ENCODE results near the gene TNFAIP2.
"Not testable (repeated sequence)": the region's sequence is repeated elsewhere in the genome, so short reads cannot be mapped to it uniquely, and the experiment has no call there.

TNFAIP2 gene

DNA sequence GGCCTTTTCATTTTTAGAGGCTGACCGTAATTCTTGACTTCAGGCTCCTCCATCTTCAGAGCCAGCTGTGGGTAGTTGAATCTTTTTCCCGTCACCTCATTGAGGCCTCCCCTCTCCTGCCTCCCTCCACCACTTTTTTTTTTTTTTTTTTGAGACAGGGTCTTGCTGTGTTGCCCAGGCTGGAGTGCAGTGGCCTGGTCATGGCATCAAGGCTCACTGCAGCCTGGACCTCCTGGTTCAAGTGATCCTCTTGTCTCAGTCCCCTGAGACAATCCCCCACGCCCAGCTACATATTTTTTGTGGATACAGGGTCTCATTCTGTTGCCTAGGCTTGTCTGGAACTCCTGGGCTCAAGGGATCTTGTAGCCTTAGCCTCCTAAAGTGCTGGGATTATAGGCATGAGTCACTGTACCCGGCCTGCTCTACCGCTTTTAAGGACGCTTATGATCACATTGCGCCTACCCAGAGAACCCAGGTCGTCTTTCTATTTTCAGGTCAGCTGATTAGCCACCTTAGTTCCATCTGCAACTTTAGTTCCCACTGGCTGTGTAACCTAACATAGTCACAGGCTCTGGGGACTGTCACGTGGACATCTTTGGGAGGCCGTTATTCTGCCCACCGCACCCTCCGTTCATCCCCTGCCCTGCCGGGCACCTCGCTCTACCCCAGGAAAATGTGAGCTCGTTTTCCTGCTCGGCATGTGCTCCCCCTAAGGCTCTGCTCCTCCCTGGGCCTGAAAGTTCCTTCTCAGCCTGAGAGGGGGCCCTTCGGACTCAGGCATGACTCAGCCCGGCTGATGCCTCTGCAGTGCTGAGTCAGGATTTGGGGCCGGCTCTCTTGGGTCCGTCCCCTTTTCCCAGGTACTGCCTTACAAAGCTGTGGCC lies 13.4 kb downstream of the TNFAIP2 start:
- DNase-seq, result no peak

DNA sequence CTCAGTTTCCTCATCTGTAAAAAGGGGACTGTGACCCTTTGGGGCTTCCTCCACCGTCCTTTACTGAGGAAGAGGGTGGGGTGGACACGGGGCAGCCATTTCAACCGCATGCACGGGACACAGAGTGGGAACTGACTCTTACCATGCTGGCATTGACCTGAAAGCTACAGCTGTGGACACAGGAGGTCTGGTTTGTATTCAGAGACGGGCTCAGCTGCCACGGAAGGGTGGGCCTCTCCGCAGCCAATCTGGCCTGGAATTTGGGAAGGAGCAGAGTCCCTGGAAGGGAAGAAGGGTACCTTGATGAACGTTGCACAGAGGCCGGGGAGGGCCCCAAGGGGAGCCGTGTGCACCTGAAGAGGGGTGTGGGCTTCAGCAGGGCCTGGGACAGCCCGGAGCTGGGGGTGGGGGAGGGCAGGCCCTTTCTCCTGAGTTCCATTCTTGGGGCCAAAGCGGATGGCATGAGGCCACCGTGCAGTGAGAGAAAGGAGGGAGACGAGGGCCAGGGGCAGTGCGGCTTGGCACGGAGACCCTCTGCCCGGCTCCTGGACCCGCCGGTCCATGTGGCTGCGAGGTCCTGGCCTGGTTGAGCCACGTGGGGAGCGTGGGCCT lies 14.5 kb downstream of the TNFAIP2 start:
- no peak for DNase-seq

DNA sequence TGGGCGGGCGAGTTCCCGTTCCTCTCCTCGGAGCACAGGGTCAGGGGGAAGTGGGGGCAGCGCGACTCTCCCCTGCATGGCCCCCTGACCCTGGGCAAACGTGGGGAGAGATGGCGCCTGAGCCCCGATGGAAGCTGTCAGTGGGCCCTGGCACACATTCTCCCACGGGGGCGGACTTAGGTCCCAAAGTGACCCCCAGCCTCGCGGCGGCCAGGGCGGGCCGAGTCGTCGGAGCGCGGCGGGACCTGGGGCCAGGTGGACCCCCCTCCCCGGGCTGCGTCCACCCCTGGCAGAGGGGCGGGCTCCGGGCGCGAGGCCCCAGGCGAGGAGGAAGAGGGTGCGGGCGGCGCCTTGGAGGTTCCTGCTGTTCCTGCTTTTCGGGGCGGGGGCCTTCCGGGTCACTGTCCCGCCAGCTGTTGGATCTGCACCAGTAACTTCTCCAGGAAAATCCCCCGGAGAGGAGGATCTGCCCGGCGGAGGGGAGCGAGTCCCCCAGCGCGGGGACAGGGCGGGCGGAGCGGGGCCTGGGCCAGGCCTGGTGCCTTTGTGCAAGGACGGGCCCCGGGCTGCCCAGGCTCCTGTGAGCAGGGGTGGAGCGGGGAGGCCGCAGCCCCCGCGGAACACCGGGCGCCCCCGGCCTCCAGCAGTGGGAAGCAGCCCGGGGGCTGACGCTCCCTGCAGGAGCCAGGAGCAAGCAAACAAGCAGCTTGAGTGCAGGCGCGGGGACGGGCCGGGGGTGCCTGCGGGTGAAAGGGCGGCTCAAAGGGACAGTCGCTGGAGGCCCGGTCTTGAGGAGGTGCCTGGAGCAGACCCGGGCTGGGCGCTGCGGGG lies 15.3 kb downstream of the TNFAIP2 start:
- DNase-seq, result no peak

DNA sequence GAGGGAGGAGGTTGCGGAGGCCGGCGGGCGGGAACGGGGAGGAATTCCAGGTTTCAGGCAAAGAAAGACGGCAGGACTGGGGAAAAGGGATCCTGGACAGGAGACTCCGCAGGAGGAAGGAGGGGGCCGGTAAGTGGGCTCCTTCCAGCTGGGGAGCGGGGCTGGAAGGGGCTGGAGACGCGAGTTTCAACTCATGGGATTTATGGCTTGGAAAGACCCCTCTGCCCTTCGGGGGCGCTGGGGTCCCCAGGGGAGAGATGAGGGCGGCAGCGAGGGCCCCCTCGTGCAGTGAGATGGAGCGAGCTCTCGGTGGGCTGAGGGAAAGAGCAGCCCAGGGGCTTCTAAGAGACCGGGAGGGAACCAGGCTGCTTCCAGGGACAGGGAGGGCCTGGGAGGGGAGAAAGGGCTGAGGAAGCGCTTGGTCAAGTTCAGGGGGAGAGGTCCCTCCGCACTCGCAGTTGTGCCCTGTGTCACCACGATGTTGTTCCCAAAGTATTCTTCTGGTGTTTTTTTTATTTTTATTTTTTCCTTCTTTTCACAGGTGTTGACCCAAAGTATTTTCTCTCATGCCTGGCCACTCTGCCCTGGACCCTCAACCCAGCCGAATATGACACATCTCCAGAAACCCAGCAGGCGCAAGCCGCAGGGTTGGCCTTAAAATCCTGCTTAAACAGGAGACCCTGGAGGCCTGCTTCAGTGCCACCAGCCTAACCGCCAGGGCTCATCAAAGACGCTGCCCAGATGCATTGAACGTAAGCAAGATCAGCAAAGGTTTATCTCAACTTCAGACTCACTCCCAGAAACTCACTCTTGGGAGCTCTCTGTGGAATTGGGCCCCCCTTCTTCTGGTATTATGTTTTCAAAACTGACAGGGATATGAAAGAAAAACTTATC lies 16.1 kb downstream of the TNFAIP2 start:
- no peak for DNase-seq

DNA sequence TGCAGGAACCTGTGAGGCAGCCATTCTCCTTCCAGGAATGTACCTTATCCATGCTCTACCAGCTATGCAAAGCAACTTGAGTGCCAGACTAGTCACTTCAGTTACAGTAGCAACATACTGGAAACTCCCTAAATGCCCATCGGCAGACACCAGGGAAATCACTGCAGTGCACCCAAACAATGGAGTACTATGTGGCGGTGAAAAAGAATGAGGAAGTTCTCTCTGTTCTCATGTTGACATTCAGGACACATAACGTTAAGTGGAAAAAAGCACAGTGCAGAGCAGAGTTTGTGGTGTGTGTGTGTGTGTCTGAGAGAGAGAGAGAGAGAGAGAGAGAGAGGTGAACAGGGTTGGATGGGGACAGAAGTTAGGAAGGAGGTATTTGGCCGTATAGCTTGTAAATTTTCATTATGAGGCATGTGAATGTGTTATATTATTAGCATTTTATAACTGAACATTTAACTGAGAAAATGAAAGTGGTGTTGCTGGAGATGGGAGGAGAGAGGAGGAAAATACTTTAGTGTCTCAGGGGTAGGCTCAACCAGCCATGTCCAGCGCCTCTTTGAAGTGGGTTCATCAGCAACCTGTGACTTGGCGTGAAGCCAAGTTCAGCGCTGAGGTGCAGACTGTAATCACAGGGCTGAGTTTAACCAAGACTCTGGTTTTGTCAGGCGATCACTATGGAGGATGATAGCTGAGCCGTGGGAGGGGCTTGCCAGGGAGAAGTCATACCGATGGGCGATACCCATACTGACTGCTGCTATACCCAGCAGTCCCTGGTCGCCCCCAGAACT lies 17.3 kb downstream of the TNFAIP2 start:
- DNase-seq, result no peak

DNA sequence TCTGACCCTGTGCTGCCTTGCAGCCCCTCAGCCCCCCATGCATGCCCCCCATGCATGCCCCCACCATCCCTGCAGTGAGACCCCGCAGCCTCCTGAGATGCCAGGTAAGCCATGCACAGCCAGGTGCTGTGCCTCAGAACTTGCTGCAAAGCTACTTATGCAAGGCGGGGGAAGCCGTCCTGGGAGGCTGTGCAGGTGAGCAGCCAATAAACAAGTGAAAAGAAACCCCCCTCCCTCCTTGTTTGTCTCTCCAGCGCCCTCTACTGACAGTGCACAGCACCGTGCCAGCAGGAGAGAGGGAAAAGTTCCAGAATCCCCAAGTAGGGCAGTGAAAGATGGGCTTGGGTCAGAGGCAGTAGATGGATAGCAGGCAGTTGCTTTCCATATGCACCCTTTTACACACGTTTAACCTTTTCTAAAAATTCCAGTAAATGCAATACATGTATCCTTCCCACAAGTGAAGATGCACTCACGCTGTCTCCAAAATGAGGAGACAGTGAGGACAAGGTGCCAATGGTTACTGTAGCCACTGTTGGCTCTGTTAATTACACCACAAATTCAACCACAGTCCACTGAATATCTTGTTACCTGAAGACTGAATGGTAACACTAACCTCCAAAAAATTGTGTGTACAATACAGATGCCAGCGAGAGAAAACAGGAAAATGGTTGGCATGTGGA lies 18.0 kb downstream of the TNFAIP2 start:
- DNase-seq, result peak; percentile 36

DNA sequence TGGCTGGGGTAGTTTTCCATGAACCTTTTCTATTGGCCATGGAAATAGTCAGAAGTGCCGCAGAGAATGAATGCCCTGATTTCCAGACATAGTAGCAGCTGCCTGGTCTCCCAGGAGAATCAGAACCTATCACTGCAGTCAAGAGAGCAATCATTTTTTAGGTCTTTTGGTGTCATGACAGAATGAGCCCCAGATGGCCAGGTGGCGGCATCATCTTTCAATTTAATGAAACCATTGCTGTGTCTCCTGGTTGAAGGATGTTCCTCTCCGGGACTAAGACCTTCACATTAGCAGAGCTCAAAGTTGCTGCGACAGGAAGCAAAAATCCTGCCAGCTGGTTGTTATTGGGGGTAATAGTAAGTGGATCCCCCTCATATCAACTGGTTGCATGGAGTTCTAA lies 18.8 kb downstream of the TNFAIP2 start:
- DNase-seq, result no peak

DNA sequence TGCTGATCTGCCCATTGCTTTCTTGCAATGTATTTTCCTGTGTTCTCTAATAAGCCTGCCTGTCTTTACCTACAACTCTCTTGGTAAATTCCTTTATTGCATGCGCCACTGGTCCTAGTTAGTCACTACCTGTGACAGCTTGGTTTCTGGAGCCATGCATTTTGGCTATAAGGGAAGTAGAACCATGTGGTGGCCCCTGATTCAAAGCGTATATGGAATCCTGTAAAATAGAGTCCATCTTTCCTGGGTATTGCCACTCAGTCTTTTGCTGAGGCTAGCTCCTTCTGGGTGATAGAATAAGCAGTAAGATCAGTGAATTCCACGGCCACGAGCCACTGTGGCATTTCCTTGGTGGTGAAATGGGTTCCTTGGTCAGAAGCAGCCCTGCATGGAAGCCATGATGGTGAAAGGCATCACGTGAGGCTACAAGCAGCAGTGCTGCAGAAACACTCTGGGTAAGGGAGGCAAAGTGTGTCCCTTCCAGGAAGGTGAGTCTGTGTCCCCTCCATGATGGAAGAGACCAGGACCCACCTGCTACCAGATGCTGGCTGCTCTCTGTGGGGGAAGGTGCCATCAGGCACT lies 19.6 kb downstream of the TNFAIP2 start:
- DNase-seq, result no peak

DNA sequence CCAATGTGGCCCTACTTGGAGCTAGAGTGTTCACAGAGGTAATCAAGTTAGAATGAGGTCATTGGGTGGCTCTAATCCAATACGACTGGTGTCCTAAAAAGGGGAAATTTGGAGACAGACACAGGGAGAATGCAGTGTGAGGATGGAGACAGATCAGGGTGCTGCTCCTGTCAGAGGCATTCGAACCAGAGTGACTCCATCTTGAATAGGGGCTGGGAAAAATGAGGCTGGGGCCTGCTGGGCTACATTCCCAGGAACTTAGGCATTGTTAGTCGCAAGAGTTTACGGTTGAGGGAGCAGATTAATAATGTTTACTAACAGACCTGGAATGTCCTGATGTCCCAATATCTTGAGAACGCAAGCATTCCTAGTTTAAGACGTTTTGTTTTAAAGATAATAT lies 20.2 kb downstream of the TNFAIP2 start:
- no peak for DNase-seq

DNA sequence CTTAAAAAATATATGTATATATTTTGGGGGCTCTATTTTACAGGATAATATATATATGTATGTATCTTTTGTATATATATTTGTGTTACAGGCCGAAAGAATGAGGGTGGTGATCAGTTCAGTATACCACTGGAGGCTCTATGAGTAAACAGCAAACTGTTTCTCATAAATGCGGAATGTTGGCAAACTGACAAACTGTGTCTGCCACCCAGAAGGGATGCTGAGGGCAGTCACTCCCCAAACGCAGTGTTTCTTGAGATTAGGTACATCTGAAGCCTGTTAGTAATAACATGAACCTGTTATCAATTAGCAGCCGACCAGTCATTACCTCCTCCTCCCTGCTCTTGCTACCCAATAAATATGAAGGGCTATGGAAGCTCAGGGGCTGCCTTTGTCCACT lies 20.8 kb downstream of the TNFAIP2 start:
- DNase-seq, result no peak

DNA sequence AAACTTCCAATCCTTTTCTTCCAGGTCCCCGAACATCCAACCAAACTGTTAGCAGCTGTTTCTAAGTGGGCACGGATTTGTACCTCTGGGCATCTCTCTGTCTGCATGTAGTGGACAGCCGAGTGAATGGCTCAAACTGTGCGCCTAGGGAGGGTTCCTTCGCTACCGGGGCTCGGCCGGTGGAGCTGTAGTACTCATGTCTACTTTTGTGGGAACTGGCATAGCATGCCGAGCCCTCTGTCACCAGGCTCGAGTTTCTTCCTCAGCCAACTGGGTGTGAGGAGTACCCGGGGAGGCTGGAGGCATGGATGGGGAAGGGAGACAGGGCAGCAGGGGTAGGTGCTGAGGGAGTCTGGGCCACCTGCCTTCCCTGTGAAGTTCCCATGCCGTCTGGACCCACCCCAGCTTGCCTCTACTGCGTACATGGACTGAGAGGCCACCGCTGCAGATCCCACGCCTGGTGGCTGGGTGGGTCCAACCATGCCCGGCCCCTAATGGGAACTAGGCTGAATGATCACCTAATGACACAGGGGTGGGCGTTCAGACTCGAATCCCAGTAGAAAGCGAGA lies 23.0 kb downstream of the TNFAIP2 start:
- DNase-seq, result no peak

DNA sequence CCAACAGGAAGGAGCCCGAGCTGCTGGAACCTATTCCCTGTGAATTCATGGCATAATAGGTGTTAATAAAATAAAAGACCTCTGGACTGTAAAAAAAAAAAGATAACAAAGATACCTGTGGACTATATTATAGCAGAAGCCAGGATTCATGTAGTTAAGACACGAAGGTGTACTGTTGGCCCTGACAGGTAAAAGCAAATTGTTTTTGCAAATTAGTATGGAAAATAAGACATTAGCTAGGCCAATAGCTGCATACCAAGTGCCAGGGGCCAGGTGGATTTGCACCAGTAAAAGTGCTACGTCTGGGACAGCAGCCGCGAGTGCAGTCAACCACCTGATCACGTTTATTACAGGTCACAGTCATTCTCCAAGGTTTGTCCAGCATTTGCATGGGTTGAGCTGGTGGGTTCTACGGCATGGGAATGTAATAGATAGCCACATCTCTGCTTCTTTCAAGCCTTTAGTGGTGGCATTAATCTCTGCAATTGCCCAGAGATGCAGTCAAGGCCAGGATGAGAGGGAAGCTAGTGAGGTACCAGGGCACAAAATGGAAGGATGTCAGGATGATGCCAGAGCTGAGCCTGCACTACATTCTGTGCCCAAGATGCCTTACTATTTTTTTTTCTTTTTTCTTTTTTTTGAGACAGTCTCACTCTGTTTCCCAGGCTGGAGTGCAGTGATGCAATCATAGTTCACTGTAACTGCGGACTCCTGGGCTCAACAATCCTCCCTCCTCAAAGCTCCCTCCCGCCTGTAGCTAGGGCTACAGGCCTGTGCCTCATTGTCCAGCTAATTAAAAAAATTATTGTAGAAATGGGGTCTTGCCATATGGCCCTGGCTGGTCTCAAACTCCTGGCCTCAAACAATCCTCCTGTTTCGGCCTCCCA lies 26.3 kb downstream of the TNFAIP2 start:
- no peak for DNase-seq

DNA sequence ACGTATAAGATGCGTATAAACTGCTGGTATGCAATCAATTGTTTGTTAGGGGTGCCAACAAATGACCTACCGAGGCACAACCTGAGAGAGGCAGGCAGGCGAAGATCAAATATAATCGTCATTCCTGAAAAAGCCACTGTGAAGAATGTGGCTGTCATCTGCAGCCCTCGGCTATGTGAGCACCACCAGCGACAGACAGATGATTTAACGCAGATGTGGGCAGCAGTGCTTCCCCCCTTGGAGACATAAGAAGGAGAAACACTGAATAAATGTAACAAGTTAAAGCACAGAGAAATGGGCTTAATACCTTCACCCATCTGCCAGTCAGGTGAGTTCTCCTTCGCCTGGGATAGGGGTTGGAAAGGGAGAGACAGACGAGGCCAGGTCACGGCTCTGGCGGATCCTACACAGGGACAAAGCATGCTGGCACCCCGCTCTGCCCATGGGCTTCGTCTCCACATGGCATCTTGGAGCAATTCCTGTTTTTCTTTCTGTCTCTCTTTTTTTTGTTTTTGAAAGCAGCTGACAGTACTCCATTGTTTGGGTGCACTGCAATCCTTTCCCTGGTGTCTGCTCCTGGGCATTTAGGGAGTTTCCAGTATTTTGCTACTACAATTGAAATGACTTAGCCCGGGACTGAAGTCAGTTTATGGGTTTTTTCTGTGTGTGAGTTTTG lies 28.1 kb downstream of the TNFAIP2 start:
- no peak for DNase-seq

DNA sequence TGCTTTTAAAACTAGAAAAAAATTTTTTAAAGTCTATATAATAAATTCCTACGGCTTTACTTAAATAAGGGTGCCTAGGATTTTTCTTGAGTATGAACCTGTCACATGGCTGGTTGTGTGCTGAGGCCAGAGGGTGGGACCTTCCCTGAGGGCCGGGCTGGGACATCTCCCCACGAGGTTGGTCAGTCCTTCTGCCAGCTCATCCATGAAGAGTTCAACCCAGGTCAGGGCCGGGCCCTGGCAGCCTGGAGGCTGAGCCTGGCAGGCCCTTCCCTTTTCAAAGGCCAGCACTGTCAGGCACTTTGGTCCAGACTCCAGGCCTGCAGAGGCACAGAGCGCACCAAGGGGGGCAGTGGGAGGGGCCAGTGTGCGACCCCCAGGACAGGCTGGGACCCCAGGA lies 31.7 kb downstream of the TNFAIP2 start:
- no peak for DNase-seq

DNA sequence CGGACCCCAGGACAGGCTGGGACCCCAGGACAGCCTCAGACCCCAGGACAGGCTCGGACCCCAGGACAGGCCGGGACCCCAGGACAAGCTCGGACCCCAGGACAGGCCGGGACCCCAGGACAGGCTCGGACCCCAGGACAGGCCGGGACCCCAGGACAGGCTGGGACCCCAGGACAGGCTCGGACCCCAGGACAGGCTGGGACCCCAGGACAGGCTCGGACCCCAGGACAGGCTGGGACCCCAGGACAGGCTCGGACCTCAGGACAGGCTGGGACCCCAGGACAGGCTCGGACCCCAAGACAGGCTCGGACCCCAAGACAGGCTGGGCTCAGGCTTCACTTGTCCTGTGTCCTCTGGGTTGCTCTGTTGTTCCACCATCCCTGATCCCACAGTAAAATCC lies 32.2 kb downstream of the TNFAIP2 start:
- DNase-seq, result not testable (repeated sequence)

DNA sequence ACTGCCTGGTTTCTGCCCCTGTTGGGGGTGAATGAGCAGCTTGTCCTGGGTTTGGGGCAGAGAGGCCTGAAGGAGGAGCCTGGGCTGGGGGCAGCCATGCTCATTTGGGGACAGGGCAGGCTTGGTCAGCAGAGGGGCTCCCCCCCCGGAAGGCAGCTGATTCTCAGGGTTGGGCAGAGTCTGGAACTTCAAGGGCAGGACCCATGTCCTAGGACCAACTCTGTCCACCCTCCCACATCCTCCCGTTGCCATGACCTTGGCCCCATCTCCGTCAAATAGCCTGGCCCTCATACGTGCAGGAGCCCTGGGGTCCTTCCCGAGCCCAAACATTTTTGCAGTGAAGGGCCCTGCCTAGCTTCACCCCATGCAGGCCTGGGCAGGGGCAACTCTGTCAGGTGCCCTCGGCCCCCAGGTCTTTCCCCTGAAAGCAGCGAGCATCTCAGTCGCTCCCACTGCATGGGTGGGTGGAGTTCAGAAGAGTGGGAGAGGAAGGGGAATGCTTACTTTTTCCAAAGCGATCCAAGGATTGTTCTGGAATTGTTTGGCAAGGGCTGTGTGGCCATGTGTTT lies 32.6 kb downstream of the TNFAIP2 start:
- no peak for DNase-seq

DNA sequence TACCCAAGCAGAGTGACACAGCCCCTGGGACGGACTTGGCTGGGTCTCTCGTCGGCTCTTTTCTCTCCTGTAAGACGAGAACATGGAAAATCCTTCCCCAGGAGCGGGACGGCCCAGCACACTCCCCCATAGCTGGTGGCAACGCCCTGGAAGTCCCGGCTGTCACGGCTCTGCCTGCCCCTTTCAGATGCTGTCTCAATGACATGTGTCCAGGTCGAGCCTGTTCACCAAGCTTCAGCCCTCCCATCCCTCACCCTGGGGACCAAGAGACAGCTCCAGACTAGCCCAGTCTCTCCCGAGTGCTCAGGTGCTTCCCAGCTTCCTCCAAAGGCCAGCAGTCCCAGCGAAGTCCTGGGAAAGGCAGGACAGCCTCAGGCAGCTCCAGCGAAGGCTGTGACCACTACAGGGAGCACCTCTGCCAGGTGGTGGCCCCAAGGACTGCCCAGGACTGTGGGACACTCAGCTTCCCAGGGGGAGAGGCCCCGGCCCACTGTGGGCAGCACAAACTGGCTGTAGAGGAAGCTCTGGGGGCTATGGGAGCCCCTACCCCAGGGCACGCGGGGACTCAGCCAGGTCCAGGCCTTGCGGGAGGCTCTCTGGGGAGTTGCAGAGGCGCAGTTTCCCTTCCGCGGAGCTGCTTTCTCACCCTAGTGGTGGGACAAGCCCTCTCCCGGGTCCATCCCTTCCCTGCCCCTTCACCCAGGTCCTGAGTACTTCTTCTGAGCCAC lies 33.6 kb downstream of the TNFAIP2 start:
- no peak for DNase-seq

DNA sequence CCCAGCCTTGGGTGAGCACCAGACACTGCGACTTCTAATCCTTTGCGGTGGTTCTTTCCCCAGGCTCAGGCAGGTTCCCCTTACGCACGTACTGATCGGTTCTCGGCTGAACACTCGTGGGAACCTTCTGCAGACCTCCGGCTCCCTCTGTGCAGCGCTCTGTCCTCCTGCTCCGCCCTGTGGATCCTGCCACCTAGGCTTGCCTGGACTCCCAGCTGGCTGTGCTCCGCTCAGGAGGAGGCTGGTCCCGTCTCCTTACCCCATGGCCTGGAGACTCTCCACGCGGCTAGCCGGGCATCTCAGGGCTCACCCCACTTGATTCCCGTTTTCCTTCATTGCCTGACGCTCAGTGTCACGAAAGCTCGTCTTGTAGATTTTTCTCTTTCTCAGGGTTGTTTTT lies 34.7 kb downstream of the TNFAIP2 start:
- no peak for DNase-seq
